Measurements from ENCODE around the gene MT3.
A peak's percentile ranks its signal among the peaks of the same experiment; 100 is the strongest.

MT3 gene
- 0 reads per million in 4 donors for total RNA-seq

DNA sequence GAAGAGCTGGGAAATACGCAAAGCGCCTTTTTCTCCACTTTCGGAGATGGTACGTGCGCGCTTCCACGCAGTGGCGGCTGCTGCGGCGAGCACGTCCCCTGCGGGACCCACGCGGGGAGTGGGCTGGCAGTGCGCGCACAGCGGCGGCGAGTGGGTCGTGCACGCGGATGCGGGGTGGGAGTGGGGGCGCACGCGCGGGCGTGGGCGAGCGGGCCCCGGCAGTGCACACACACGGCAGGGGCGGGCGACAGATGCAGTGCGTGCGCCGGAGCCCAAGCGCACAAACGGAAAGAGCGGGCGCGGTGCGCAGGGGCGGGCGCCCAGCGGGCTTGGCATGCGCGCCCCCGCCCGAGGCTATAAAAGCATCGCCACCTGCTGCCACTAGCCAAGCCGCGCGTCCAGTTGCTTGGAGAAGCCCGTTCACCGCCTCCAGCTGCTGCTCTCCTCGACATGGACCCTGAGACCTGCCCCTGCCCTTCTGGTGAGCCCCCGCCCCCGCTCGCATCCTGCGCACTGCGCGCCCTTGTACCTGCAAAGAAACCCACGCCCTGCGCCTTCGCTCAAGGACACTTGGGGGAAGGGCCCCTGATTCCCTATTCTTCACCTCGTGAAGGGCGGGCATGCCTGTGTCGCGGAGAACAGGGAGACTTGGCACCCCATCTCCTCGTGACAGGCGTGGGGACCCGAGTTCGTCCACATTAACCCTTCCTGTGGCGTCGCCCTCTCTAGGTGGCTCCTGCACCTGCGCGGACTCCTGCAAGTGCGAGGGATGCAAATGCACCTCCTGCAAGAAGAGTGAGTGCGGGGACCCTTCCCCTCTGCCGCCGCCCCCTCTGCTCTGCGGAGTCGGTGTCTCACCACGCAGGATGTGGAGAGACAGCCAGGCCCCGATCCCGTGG lies at the start of gene MT3:
Gene MT3 (plus strand): TSS at position 388 of the 899 bp plus-strand sequence. CDS start 63 bp downstream, at position 451.
- DNase-seq = peak in 1 of 5 donors; percentile 17

- DNase-seq = no peak
Measured at GRCh38 chr16:56539656-56540055, 49.7 kb upstream of the MT3 start.

GRCh38 chr16:56542039-56542438 lies 47.3 kb upstream of the MT3 start:
- no peak for DNase-seq

DNA sequence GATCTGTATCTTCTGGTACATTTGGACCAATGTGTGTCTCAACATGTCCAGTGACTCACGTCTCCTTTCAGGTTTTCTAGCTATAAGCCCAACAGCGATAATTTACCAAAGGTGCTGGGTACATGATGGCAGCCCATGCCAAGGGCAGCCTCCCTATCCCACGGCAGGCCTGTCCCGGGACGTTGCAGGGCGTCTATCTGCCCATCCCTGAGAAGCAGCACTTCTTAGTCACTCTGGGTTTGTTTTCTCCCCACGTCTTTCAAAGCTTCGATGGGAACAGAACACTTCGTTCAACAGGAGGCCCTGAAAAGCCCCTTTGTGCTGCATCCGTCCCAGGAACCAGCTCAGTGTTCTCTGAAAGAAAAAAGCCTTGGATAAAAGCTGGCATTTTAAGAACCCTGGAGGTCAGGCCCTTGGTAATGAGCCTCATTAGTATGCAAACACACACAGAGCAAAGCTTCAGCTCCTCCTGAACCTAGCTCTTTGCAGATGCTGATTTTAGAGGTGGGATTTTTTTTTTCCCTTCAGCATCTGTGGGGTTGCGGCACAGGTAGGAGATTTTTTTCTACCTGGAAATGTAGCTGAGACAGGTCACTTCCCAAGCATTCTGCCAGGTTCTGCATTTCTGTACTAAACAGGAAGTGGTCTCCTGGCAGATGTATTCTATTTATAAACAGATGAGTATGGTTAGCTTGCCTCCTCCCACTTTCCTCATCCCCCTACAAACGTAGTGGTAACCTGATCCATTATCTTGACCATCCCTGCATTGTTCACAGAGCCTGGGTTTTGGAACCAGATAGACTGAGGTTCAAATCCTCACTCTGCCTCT lies 42.0 kb upstream of the MT3 start:
- DNase-seq = no peak

DNA sequence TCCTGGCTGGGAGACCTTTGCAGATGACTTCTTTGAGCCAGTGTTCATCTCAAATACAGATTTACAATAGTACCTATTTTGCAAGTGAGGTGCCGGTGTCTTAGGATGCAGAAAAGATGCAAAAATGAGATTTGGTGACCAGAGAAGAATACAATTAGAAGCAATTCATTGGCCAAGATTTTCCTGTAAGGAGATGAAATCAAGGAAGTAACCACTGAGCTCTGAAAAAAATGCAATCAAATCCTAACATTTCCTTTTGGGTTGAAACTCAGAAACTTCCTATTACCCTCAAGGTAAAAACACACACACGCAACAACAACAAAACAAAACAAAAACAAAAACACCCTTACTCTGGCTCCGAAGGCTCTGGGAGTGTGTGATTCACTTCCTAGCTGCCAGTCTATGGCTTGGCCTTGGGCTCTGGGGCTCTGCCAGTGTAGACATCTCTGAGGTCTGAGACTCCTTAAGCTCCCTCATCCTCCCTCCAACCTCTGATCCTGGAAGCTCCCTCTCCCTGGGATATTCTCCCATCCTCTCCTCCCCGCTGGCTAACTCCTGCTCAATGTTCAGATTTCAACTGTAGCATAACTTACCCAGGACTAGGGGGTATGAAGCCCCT lies 41.3 kb upstream of the MT3 start:
- no peak for DNase-seq

- no peak for DNase-seq
Measured at GRCh38 chr16:56549161-56549560, 40.2 kb upstream of the MT3 start.

DNA sequence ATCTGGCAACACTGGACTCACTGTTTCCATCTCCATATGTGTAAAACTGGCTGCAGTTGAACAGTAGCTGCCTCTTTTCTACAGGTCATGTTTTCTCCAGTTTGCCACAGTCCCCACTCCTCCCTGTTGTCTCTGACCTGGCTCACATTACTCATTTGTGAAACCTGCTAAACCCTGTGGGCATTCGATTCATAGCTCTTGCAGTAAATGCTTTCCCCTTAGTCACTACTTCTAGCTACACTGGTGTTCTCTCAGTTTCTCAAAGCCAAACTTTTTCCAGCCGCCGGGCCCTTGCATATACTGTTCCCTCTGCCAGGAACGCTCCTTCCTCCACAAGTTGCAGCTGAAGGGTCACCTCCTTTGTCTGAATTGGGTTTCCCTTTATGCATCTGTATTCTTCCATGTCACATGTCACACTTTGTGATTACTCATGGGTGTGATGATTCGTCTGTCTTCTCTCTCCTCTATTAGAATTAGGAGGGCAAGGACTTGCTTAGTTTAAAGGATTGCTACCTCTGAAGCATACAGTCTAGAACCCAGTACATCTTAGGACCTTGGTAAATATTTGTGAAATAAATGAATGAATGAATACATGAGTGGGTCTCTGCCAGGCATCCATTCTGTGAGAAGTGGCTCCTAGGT lies 39.5 kb upstream of the MT3 start:
- DNase-seq = no peak

- no peak for DNase-seq
Measured at GRCh38 chr16:56551796-56552738, 37.3 kb upstream of the MT3 start.

DNA sequence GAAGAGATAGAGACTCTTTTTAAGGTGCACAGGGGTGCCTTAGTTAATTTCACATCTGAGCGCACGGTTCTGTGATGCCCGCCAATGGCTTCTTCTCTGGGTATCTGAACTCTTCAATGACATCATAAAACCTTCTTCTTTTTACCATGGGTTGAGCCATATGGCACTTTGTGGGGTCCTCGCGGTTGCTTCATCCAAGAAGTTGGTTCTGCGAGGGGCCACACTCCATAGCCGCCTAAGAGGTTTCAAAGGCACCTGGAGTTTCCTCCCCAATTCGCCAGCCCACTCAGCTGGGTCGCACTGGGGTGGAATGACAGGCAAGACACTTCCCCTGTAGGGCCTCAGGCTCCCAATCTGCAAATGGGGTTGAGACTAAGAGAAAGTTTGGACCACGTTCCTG lies 34.9 kb upstream of the MT3 start:
- no peak for DNase-seq

GRCh38 chr16:56558024-56558747 lies 31.1 kb upstream of the MT3 start:
- no peak for DNase-seq

DNA sequence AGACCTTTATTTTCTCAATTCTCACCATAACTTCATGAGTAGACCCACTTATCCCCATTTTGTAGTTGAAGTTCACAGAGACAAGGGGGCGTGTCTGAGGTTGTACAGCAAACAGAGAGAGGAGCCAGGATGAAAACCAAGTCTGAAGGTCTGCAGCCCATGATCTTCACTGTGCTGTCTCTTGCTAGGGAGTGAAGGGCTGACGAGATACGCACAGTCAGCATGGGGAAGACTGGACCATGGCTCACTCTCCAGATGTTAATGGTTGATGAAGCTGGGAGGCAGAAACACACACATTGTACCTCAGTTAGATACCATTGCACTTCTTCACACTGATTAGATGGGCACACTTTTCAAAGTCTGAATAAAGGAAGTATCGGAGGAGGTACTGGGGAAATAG lies 30.2 kb upstream of the MT3 start:
- DNase-seq = no peak

DNA sequence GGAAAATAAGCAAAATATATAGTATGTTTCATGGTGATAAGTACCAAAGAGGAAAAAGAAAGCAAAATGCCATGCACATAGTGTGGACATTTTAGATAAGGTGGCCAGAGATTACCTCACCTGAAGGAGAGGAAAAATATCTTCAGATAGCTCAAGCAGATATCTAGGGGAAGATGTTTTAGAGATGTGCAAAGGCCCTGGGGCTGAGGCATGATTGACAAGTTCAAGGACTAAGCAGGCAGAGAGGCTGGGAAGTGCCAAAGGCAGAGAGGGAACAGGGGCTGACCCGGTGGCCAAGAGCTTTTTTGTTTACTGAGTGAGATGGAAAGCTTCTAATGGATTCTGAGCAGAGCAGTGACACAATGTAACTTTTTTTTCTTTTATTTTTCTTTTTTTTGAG lies 28.9 kb upstream of the MT3 start:
- DNase-seq = no peak

GRCh38 chr16:56561126-56561525 lies 28.2 kb upstream of the MT3 start:
- no peak for DNase-seq

DNA sequence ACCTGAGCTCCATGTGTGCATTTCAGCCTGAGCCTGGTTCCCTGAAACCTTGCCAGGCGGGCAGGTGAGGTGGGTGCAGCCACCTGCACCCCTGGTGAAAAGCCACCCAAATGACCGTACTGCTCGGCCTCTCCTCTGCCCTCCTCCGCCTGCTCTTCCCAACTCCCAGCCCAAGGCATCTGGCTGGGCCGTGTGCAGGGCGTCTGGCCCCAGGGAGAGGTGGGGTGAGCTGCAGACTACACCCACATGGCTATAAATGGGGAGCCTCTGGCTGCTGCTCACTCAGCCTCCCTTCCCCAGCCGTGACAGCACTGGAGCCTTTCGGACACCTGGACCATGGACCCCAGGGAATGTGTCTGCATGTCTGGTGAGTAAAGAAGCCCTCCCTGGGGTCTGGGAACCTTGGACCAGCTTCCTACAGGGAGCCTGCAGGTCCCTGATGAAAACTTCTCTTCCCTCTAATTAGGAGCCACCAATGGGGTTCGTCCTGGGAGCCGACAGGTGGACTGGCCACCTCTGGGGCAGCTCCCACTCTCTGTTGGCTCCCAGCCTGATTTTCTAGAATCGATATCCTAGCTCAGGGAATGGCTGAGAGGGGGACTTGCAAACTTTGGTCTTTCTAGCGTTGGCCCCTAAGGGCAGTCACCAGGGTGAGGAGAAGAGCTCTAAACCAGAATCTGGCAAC lies 24.4 kb upstream of the MT3 start, which contains the start of gene MT4:
Gene MT4 (plus strand): TSS at position 281 of the 685 bp plus-strand sequence. CDS start 56 bp downstream, at position 337.
- no peak for DNase-seq

DNA sequence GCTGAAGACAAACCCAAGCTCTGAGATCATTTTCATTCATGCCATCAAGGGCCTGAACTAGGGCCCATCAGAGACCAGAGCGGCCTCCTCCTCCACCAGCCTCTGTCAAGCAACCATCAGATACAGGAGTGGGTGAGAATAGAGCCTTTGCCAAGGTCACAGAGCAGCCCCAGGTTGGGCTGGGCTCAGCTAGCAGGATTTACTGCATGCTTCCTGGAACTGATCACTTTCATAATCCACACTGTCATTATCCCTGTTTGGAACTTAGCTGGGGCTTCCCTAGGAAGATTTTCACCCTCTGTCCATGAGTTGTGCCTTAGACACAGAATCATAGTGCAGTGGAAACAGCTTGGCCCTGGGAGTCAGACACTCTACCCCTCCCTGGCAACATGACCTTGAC lies 19.4 kb upstream of the MT3 start:
- DNase-seq = no peak

- no peak for DNase-seq
Measured at GRCh38 chr16:56571525-56571924, 17.8 kb upstream of the MT3 start.

DNA sequence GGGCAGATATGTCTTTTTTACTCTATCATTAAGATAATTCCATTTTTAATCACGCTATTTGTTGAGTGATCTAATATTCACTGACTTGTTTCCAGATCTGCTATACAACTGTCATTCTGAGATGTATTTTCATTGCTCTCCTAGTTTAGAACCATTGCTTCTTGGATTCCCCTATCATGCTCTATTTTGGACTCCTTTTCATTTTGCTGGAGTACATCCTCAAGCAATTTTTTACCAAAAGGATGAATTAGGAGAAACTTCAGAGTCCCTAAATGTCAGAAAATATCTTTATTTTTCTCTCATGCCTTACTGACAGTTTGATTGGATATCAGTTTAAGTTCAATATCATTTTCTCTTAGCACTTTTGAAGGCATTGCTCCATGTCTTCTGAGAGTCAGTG lies 14.7 kb upstream of the MT3 start:
- no peak for DNase-seq

DNA sequence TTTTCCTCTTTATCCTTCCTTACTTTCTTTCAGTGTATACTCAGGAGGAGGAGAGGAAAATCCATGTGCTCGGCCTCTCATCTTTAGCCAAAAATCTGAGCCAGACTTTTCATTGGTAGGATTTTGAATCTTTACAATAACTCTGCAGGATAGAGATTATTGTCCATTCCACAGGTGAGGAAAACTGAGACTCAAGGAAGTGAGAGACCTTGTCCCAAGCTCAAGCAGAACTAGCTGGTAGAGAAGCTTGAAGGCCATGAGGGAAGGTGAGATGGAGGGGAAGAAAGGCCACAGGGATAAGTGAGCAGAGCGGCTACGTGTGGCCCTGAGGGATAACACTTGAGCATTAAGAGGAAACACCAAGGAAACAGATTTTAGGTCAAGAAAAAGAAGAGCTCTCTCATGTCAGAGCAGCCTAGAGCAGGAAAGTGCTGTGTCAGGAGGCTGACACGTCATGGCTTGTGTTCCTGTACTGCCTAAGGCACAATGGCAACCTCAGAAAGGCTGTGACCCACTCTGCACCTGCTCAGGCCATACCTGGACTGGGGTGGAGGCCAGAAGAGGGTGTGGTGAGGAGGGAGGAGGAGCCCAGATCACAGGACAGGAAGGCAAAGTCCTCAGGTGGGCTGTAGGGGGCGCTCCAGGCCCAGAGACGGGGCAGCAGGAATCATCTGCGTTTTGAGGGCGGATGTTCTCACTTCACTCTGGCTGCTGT lies 12.6 kb upstream of the MT3 start:
- peak; percentile 69 to 86 (median 82) for DNase-seq

GRCh38 chr16:56577300-56577625 lies 12.1 kb upstream of the MT3 start:
- DNase-seq = no peak
